Measurements from ENCODE around the gene ACAD10. TPM values are rescaled to one million over a fixed set of nuclear protein-coding genes. Genes with fewer than 3 reads are reported as not detected.
A peak's percentile ranks its signal among the peaks of the same experiment; 100 is the strongest.
"Not testable (repeated sequence)": the region's sequence is repeated elsewhere in the genome, so short reads cannot be mapped to it uniquely, and the experiment has no call there.

Gene ACAD10
- total RNA-seq, 1 donor from 2014 or later: 45.1 TPM

GRCh38 chr12:111672822-111673381 lies 13.0 kb upstream of the ACAD10 start:
- Mint-ChIP-seq H3K4me3 (no peak overlapping the region), H3K9me3 (no peaks in the 10 kb centered on the region), H3K27ac (no peak overlapping the region), H3K4me1 (no peaks in the 10 kb centered on the region), H3K27me3 (no peaks in the 10 kb centered on the region), H3K36me3 (ENCODE audit: low read depth) (peaks cover 79% of the 10 kb centered on the region)
- DNase-seq (no peak), ATAC-seq (ENCODE audit: low read depth) (no peak)
- ChIA-PET CTCF (interaction anchor here (1.0 kb wide), 1 partner anchor 276 kb away, joined by 5 read pairs; no protein-coding TSS in a partner anchor), POLR2A (no interaction called here)
- no peak for TF ChIP-seq CTCF (IDR thresholded peaks at IDR 0.05)
- intact Hi-C loops (cut with micrococcal nuclease): loop anchor here (1.0 to 5.0 kb wide), 2 partner anchors 276 to 731 kb away; no protein-coding TSS in a partner anchor

GRCh38 chr12:111673503-111673902 lies 12.3 kb upstream of the ACAD10 start:
- ChIA-PET CTCF (interaction anchor here (0.7 to 1.0 kb wide), 4 partner anchors 20 to 276 kb away, joined by 3 to 5 read pairs (median 3); no protein-coding TSS in a partner anchor), POLR2A (no interaction called here)
- intact Hi-C loops (cut with micrococcal nuclease): loop anchor here (1.0 to 5.0 kb wide), 2 partner anchors 276 to 731 kb away; no protein-coding TSS in a partner anchor
- Mint-ChIP-seq H3K27ac (no peak overlapping the region), H3K4me3 (no peak overlapping the region), H3K4me1 (no peaks in the 10 kb centered on the region), H3K36me3 (ENCODE audit: low read depth) (peaks cover 81% of the 10 kb centered on the region), H3K9me3 (no peaks in the 10 kb centered on the region), H3K27me3 (no peaks in the 10 kb centered on the region)
- ATAC-seq (ENCODE audit: low read depth) (no peak), DNase-seq (no peak)
- TF ChIP-seq CTCF (IDR thresholded peaks at IDR 0.05): no peak

- DNase-seq (no peak), ATAC-seq (ENCODE audit: low read depth) (no peak)
- CTCF ChIA-PET: no interaction called here
- POLR2A ChIA-PET: no interaction called here
- Mint-ChIP-seq H3K27ac (no peak overlapping the region), H3K36me3 (ENCODE audit: low read depth) (peaks cover 83% of the 10 kb centered on the region), H3K4me3 (no peak overlapping the region), H3K4me1 (no peaks in the 10 kb centered on the region), H3K27me3 (no peaks in the 10 kb centered on the region), H3K9me3 (no peaks in the 10 kb centered on the region)
- no peak for TF ChIP-seq CTCF (IDR thresholded peaks at IDR 0.05)
- intact Hi-C loops (cut with micrococcal nuclease): no loop called here
Measured at GRCh38 chr12:111677186-111677585, 8.7 kb upstream of the ACAD10 start.

- POLR2A ChIA-PET: interaction anchor here (0.7 to 3.1 kb wide), 5 partner anchors 13 to 1605 kb away, joined by 4 to 20 read pairs (median 6); partner anchors contain the start of gene MAPKAPK5
- ATAC-seq (ENCODE audit: low read depth); H3K27me3 Mint-ChIP-seq; H3K9me3 Mint-ChIP-seq; CTCF ChIA-PET; DNase-seq: not testable (repeated sequence)
- peaks cover 41% of the 10 kb centered on the region for H3K4me1 Mint-ChIP-seq
- intact Hi-C loops (cut with micrococcal nuclease): loop anchor here (1.0 to 10.0 kb wide), 4 partner anchors 80 to 733 kb away; partner anchors contain the start of genes ALDH2, HECTD4 and PTPN11
- H3K27ac Mint-ChIP-seq: peak overlapping the region; percentile 82
- H3K36me3 Mint-ChIP-seq (ENCODE audit: low read depth): peaks cover 42% of the 10 kb centered on the region
- peak overlapping the region; percentile 93 for H3K4me3 Mint-ChIP-seq
Measured at GRCh38 chr12:111684485-111685198, 1.2 kb upstream of the ACAD10 start.

GRCh38 chr12:111685322-111685810 lies 487 bp upstream of the ACAD10 start:
- DNase-seq (no peak), ATAC-seq (ENCODE audit: low read depth) (peak; percentile 4)
- no peak for TF ChIP-seq CTCF (IDR thresholded peaks at IDR 0.05)
- ChIA-PET CTCF (interaction anchor here (0.8 to 1.1 kb wide), 2 partner anchors 127 to 289 kb away, joined by 4 to 5 read pairs; no protein-coding TSS in a partner anchor), POLR2A (interaction anchor here (0.5 to 3.1 kb wide), 20 partner anchors 16 to 1605 kb away, joined by 3 to 20 read pairs (median 4); partner anchors contain the start of genes ARPC3, ATXN2, ERP29 and FAM216A)
- Mint-ChIP-seq H3K4me1 (peaks cover 41% of the 10 kb centered on the region), H3K27me3 (no peaks in the 10 kb centered on the region), H3K36me3 (ENCODE audit: low read depth) (peaks cover 38% of the 10 kb centered on the region), H3K27ac (peak overlapping the region; percentile 82), H3K4me3 (peak overlapping the region; percentile 93), H3K9me3 (no peaks in the 10 kb centered on the region)
- intact Hi-C loops (cut with micrococcal nuclease): loop anchor here (1.0 to 10.0 kb wide), 4 partner anchors 79 to 732 kb away; partner anchors contain the start of genes ALDH2, HECTD4 and PTPN11

Data from activated B cell treated with CpG ODN at 0.5 μM for 24 hours (primary cell).